Fibroblast of upper back skin (primary cell): ENCODE measurements around the gene CTBS.
A peak's percentile ranks its signal among the peaks of the same experiment; 100 is the strongest.
"Not testable (repeated sequence)": the region's sequence is repeated elsewhere in the genome, so short reads cannot be mapped to it uniquely, and the experiment has no call there.

Experiments
- DNase-seq: peaks from one replicate; pipeline ENCODE4 v3.0.0-alpha.2; 2013

The CTBS gene, protein sequence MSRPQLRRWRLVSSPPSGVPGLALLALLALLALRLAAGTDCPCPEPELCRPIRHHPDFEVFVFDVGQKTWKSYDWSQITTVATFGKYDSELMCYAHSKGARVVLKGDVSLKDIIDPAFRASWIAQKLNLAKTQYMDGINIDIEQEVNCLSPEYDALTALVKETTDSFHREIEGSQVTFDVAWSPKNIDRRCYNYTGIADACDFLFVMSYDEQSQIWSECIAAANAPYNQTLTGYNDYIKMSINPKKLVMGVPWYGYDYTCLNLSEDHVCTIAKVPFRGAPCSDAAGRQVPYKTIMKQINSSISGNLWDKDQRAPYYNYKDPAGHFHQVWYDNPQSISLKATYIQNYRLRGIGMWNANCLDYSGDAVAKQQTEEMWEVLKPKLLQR

DNA sequence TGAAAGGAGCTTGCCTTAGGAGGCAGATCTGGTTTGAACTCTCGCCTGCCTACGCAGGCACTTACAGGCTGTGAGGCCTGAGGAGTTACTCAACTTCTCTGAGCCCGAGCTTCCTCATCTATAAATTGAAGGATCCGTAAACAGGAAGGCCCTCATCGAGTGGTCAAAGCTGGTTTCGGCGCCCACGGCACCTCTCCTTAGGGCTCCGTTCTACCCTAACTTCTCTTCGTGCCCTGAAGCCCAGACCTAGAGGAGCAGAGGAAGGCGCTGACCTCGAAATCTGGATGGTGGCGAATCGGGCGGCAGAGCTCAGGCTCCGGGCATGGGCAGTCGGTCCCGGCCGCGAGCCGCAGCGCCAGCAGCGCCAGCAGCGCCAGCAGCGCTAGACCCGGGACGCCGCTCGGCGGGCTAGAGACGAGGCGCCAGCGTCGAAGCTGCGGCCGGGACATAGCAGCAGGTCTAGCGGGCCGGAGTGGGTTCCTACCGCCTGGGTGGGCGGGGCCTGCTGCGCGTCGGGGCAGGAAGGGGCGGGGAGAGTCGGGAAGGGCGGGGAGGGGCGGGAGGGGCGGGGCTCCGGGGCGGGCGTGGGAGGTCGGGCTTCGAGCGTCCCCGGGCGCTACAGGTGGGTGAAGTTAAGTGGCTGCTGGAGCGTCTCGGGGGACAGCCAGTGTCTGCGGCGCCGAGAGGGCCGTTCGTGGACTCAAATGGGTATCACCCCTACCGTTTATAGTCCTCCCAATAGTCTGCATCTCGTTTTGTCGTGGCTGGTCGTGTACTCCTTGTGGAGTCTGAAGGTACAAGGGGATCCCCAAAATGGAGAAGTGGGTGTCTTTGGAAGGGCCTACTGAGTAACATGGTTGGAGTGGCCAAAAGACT, at the start of gene CTBS:
CTBS (minus strand) TSS at position 474 of the 876 bp plus-strand sequence; CDS start at position 449, 25 bp downstream.
- DNase-seq, result peak; percentile 85

DNA sequence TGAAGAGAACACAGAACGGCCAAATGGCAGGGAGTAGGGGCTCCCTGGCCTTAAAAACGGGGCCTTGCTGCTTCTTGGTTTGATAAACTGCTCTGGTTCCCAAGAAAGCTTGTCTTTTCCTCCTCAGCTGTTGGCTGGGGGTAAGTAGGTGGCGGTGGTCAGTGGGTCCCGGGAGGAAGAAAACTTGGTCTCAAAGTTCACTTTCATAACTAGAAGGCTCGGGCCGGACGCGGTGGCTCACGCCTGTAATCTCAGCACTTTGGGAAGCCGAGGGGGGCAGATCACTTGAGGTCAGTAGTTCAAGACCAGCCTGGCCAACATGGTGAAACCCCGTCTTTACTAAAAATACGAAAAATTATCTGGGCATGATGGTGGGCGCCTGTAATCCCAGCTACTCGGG, 47.3 kb upstream of the CTBS start:
- DNase-seq, result no peak

DNA sequence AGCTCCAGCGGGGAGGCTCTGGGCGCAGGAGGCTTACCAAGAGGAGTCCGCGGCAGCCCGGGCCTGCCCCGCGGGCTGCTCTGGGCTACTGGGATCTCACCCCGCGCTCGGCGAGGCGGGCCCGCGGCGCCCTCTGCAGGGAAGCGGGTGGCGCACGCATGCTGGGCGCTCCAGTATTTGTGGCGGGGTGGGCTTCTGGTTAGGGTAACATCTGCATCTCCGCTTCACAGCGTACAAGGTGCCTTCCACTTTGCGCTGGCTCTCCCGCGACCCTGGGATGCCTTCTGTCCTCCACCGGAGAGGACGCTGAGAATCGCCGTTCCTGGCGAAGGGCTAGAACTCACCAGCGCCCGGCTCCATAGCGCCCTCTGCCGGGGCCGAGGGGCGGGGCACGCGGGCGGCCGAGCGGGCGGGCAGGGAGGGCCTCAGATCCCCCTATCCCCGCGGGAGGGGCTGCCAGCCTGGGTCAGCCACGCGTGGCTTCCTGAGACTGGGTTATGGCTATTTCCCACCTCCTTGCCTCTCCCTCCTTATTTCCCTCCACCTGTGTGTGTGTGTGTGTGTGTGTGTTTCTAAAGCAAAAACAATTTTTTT, 46.6 kb upstream of the CTBS start:
- peak; percentile 75 for DNase-seq

DNA sequence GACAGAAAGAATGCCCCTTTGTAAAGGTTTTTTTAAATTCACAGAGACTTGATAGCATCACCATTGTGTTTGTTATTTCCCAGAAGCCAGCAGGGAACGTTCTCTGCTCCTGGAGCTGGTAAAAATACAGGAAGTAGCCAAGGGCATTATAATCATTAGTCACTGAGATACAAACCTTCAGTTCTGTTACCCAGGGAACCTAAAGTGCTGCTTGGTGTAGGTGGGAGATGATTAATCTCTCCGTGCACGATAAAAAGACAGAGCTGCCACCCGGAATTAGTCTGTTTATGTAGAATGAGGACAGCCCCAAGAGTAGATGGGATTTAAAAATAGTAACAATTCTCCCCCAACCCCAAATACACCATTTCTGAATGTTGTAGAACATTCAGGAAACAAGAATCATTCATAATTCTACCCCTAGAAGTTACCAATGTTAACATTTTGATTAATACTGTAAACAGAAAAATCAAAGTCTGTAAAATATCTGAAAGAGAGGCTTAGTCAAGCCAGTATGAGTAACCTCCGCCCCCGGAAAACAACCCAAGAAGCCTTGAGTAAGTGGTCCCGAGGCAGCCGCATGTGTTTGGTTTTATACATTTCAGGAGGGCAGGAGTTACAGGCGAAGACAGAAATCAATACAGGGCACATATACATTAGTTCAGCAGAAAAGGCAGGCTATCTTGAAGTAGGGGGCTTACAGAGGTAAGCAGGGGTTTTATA, 45.3 kb upstream of the CTBS start:
- DNase-seq, result peak; percentile 62

DNA sequence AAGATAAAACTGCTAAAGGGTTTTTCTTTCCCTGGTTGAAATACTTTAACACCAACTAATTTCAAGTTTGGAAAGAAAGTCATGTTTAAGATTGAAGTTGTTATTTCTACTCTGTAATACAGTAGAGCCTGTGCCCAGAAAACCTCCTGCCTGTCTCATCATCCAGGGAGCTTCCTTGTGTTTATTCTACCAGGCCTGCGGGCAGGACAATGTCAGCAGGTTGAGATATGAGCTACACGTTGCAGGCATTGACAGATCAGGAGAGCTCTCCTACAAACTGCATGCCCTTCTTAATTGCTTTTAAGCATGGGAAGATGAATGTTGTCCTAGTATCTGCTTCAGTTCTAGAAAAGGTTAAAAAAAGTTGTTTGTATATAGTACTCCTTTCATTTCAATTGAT, 43.1 kb upstream of the CTBS start:
- DNase-seq, result no peak

DNA sequence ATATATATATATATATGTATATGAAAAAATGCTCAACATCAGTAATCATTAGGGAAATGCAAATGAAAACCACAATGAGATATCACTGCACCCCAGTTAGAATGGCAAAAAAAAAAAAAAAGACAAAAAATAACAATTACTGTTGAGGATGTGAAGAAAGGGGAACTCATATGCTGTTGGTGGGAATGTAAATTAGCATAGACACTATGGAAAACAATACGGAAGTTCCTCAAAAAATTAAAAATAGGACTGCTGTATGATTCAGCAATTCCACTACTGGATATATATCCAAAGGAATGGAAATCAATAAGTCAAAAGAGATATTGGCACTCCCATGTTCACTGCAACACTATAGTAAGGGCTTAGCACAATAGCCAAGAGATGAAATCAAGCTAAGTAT, 41.5 kb upstream of the CTBS start:
- DNase-seq, result no peak

DNA sequence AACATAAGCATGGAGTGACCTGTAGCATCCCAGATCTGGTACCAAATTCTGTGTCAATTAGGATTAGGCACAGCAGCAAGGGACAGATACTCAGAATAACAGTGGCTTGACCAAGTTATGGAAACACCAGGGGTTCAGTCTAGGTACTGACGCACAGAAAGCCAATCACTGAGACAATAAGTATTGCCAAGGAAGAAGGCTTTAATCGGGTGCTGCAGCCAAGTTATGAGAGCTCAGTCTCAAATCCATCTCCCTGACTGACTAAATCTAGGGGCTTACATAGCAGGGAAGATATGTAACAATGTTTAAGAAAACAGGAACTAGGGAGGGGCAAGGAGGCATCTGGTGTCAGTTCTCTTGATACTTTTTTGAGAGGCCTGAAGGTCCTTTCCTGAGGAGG, 39.6 kb upstream of the CTBS start:
- DNase-seq, result no peak

DNA sequence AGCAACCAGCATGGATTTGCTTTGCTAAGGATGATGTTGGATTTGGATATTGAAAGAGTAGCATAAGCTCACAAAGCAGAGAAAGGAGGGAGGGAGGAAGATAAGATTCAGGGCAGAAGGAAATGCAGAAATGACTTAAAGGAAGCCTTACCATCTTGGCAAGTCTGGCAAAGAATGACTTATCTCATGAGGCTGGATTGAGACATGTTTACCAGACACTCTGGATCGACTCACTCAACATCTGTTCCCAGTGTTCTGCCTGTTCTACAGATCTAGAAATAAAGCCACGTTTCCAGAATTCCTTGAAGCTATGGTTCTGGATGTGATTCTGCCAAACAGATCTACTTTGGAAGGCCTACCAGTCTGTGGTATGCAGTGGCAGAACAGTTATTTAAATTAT, 38.8 kb upstream of the CTBS start:
- DNase-seq, result no peak

DNA sequence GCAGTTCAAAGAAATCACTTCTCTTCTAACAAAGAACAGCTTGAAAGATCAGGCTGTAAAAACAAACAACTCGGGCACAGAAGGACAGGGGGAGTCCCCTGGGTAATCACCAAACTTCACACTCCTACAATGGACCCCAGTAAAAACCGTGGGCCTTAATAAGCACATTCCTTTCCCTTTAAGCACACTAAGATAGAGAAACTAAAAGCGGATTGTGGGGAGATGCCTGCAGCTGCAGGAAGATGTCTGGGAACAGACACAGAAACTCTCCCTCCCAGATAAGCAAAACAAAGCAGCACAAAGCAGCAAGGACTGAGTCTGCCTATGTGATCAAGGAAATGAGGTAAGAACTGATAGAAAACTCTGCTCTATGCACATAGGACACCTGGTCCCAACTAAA, 37.6 kb upstream of the CTBS start:
- peak; percentile 35 for DNase-seq

DNA sequence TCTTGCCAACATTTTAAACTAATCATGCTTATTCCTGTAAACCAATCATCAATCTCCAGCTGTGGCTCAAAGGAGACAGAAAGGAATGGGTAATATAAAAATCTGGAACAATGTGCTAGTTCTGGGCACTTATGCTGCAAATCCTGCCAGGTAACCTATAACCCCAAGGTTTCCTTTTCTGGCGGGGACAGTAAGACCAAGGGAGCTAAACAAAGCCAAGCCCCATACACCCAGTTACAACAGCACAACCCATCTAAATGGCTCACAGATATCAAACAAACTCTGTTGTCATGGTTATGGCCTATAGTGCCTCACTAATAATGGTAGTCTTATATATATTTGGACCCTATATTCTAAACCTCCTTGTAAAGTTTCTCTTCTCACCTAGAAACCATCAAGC, 36.9 kb upstream of the CTBS start:
- no peak for DNase-seq

DNA sequence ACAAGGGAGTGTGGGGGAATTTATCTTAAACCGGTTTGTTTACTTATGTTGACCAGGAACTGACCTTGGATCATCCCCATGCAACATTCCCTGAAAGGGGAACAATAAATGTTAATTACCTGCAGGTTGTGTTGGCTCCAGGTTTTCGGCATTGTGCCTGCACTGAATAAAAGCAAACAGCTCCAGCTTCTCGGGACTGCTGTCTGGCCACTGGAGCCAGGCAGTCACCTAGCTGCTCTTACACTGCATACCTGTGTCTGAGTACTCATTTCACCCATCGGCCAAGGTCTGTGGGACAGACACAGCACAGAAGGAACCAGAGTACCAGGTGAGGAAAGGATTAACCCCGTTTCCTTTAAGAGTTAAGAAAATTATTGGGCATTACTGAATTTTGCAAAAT, 32.7 kb upstream of the CTBS start:
- DNase-seq, result no peak

DNA sequence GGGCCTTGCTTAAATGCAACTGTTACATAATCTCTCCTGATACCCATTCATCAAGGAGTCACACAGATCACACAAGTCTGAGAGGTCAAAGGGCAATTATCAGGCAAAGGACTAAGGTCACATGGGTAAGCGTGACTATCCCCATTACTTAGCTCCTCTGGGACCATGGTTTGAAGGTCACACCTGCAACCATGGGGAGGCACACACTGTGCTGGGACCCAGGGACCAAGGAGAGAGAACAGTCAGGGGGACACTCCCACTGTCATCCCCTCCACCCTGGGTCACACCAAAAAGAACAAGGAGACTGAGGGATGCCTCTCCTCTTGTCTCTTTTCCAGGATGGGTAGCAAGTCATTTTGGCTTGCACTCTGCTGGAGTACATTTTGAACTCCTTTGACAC, 30.9 kb upstream of the CTBS start:
- no peak for DNase-seq

DNA sequence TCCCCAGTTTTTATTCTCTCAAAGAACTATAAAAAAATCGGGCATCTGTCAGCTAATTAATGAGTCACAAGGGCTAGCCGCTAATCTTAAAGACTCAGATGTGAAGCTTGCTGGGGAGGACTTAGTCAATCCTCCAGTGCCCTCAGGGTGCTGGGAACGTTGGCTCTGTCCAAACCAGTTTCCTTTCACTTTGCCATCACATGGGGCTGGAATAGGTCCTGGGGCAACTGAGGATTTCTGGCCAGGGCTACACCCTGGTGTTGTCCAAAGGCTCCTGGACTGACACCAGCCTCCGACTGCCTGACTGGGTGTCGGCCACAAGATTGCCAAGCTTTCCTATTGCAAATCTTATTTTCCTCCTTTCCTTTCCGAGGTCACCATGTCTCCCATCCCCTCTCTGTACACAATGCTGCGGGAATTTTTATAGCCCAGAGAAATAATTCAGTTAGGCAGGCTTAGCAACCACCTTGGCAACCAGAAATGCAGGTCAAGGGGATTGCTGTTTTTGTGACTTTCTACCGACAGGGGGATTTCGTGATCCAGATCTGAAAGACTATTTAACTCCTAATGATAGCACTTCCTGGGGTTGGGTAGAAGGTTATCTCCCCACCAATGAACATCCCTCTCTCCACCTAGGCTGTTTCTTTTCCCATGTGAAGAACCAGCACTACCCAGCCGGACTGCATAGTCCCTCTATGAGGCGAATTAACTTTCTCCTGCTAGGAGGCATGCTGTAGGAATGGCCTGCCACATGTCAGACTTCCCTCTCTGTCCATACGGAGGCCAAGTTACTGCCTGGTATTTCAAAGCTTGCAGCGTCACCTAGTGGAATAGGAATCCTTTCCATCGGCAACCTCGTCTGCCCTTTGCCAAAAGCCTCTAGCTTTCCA, 29.9 kb upstream of the CTBS start:
- DNase-seq, result peak; percentile 57

DNA sequence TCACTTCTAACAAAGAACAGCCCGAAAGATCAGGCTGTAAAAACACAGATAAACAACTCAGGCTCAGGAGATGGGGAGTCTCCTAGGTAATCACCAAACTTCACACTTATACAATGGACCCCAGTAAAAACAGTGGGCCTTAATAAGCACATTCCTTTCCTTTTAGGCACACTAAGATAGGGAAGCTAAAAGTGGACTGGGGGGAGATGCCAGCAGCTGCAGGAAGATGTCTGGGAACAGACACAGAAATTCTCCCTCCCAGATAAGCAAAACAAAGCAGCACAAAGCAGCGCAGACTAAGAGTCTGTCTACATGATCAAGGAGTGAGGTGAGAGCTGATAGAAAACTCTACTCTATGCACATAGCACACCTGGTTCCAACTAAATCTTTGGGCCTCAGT, 29.0 kb upstream of the CTBS start:
- peak; percentile 46 for DNase-seq

DNA sequence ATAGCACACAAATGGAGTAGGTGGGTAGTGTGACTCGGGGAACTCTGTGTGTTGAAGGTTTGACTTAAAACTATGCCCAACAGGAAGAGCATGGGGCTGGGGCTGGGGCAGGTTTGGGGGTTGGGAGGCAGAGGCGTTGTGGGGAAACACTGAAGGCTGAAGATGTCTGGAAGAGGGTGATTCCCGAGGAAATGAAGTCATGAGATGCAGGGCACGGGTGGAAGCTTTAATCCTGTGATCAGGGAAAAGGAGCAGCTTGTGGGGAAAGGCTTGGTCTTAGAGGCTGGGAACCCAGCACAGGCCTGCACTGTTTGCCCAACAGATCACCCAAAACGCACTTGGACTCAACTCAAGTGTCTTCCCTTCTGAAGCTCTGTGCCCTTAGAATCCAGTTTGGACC, 26.6 kb upstream of the CTBS start:
- no peak for DNase-seq

DNA sequence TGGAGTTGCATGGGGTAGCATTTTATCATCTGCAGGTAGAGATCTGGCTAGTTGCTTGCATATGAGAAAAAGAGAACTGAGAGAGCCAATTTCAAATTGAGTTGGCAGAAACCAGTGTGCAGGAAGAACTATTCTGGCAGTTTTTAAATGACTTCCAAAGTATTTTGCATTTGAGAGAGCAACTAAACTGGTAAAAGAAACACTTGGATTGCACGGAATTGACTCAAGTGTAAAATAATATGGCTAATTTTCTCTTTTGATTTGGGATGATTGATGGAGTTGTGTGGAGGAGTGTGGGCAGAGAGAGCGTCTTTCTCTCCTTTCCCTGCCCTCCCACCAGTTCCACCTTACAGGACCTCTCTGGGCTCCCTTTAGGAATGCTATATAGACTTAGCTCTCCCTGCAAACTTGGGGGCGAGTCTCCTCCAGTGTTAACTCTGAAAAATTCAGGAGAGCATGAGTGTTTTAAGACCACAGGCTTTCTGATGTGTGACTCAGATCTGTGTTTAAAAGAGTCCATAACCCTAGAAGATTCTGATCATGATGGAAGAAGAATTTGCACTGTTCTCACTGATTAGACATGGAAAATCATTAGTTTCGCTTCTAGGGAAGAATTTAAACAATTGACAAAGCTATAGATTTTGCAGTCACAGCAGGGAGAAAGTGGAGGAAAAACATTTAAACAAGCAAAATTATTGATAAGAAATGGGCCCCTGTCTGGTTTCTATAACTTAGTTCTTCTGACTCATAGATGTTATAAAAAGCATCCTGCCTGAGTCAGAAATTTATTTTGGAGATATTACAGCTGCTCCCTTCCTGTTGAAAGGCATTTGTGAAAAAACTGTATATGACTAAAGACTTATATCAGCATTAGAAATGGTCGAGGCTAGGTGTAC, 24.9 kb upstream of the CTBS start:
- peak; percentile 90 for DNase-seq

DNA sequence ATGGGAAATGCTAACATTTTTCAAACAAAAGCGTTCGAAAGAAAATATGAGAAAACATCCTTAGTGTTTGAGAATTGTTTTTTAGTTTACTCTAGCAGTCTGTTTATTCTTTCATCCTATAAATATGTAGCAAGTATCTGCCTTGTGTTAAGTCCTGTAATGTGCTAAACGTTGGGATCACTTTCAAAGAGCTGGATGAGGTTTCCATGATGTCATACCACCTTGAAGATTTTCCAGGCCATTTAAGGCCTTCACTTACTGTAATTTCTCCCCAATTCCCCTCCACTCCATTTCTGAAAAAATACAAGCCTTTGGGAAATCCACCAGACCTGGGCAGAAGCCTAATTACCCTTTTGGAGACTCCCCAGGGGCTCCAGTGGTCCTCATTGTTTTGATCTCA, 24.2 kb upstream of the CTBS start:
- DNase-seq, result peak; percentile 56

DNA sequence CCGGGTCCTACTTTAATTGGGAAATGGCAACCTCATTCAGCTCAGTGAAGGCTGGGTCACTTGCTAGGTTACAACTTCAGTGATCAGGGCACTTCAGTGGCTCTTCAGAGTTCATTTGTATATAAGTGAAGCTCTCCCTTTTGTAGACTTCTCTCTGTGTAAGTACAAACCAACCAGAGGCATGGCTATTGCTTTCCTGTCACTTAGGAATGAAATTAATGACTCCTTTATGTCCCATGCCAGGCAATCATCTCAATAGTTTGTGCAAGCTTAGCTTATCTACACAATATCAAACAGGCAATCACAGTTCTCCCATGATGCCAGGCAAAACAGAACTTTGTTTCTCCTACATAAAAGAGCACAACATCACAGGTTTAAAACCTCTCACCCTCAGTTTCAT, 22.8 kb upstream of the CTBS start:
- DNase-seq, result no peak

DNA sequence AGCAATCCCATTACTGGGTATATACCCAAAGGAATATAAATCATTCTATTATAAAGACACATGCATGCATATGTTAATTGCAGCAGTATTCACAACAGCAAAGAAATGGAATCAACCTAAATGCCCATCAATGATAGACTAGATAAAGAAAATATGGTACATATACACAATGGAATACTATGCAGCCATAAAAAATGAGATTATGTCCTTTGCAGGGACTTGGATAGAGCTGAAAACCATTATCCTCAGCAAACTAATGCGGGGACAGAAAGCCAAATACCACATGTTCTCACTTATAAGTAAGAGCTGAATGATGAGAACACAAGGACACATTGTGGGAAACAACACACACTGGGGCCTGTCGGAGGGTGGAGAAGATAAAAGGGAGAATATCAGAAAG, 20.7 kb upstream of the CTBS start:
- DNase-seq, result not testable (repeated sequence)

DNA sequence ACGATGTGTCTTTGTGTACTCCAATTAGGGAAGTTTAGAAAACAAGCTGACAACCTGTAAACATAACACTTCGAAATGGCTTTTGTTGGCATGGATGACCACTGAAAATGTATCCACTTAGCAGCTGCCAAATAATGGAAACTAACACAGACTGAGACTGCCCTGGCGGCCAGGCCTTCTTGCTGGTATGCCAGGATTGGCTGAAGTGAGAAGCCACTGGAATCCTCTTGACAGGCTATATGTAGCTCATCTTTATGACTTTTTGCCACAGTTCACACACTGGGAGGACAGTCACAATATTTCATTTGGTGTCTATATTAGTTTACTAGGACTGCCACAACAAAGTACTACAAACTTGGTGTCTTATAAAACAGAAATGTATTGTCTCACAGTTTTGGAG, 12.9 kb upstream of the CTBS start:
- DNase-seq, result no peak

DNA sequence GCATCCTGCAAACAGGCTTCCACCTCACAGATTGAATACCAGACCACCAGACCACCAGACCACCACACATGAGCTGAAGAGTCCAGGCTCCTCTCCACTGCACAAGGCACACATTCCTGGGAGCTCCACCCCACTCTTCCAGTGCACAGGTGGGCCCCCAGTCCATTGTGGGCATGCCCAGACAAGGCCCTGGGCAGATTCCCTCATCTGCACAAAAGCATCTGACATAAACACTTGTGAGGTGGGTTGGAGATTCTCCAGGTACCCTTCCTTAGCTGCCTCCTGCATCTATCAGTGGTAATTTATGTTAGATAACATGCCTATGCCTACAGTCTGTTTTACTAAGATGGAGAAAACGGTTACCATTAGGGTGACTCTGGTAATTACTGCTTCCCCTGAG, 11.6 kb upstream of the CTBS start:
- DNase-seq, result no peak
